Suprapubic skin (tissue), 4 donors: ENCODE data around the gene IDH3A.

Experiments
- CTCF ChIP-seq, 2 donors: fragments of 200-600 bp in 1 of 2; fragments of 450-650 bp in 1 of 2; sonication (generic) in 1 of 2; IDR thresholded peaks; one replicate each; pipeline ENCODE4 v1.5.1; 2016 to 2019; ENCODE audit warnings: antibody characterized with exemption in 2 of 2, mild to moderate bottlenecking in 1 of 2, moderate library complexity in 1 of 2
- EP300 ChIP-seq: sonication (generic); formaldehyde crosslinking; IDR thresholded peaks from one replicate; pipeline ENCODE4 v1.6.1; 2017; ENCODE audit warnings: antibody characterized with exemption
- POLR2A ChIP-seq, 2 donors: fragments of 450-650 bp; IDR thresholded peaks; one replicate each; pipeline ENCODE4 v1.6.1; 2017; ENCODE audit warnings: antibody characterized with exemption in 2 of 2, mild to moderate bottlenecking in 2 of 2, moderate library complexity in 2 of 2
- POLR2AphosphoS5 ChIP-seq, 3 donors: sonication (generic); formaldehyde crosslinking; IDR thresholded peaks; one replicate each; pipeline ENCODE4 v1.6.1; 2017; ENCODE audit warnings: antibody characterized with exemption in 3 of 3

- TF ChIP-seq POLR2AphosphoS5 (IDR thresholded peaks at IDR 0.05) (no peak), CTCF (IDR thresholded peaks at IDR 0.05) (no peak), POLR2A (IDR thresholded peaks at IDR 0.05) (no peak), EP300 (no peak)
Measured at GRCh38 chr15:78197632-78198031, 48.5 kb downstream of the IDH3A start.
